Testis (tissue), 2 donors: ENCODE results near the gene NOMO2.
"Not testable (repeated sequence)": the region's sequence is repeated elsewhere in the genome, so short reads cannot be mapped to it uniquely, and the experiment has no call there.

Experiments used
- CTCF ChIP-seq, 3 experiments: fragments of 450-650 bp in 2 of 3; fragments of 200-600 bp in 1 of 3; sonication (generic) in 1 of 3; IDR thresholded peaks; one replicate each; pipeline ENCODE4 v1.5.1; 2016 to 2019; ENCODE audit warnings: antibody characterized with exemption in 3 of 3, mild to moderate bottlenecking in 2 of 3, moderate library complexity in 1 of 3
- POLR2A ChIP-seq: fragments of 450-650 bp; IDR thresholded peaks from one replicate; pipeline ENCODE4 v1.6.1; 2017; ENCODE audit warnings: antibody characterized with exemption, mild to moderate bottlenecking, moderate library complexity

GRCh38 chr16:18525882-18526482, 35.9 kb downstream of the NOMO2 start:
- not testable (repeated sequence) for TF ChIP-seq CTCF (IDR thresholded peaks at IDR 0.05); POLR2A
